GM12801 (cell line): ENCODE results near the gene ZNF106.

Experiments
- TF ChIP-seq, protein P1 (sequence below): IDR thresholded peaks from one replicate; pipeline ENCODE4 v1.5.1; 2011; ENCODE audit warnings: control low read depth; ENCODE audit not compliant: insufficient read length; ENCODE audit errors: extremely low read depth

ZNF106 gene

DNA sequence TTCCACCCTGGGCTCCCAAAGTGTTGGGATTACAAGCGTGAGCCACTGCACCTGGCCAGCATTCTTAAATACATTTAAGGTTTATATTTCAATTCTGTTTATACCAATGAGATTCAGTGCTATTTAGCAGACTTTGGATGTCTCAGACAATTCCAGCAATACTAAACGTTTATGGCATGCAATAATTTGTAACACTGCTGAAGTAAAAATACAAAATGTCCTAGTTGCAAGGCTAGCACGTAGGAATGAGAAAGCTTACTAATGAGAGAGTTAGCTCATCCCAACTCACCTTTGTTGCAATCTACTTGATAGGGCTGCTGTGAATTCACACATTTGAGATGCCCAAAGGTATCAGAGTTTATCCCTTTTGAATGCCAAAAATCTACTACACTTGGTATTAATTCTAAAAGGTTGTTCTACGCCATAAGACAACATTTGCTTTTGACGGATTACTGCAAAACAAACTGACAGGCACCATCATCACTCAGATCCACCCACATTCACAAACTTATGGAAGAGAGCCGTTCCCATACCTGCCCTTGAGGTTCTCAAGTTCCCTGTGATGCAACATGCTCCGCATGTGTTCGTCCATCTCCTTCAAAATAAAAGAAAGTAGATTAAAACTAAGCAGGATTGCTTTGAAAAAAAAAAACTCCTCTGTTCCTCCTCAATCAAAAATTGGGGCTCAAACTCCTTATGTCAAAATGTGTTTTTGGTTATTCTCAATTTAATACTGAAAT, 25.3 kb downstream of the ZNF106 start:
- TF ChIP-seq, protein P1, sequence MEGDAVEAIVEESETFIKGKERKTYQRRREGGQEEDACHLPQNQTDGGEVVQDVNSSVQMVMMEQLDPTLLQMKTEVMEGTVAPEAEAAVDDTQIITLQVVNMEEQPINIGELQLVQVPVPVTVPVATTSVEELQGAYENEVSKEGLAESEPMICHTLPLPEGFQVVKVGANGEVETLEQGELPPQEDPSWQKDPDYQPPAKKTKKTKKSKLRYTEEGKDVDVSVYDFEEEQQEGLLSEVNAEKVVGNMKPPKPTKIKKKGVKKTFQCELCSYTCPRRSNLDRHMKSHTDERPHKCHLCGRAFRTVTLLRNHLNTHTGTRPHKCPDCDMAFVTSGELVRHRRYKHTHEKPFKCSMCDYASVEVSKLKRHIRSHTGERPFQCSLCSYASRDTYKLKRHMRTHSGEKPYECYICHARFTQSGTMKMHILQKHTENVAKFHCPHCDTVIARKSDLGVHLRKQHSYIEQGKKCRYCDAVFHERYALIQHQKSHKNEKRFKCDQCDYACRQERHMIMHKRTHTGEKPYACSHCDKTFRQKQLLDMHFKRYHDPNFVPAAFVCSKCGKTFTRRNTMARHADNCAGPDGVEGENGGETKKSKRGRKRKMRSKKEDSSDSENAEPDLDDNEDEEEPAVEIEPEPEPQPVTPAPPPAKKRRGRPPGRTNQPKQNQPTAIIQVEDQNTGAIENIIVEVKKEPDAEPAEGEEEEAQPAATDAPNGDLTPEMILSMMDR: no peak

DNA sequence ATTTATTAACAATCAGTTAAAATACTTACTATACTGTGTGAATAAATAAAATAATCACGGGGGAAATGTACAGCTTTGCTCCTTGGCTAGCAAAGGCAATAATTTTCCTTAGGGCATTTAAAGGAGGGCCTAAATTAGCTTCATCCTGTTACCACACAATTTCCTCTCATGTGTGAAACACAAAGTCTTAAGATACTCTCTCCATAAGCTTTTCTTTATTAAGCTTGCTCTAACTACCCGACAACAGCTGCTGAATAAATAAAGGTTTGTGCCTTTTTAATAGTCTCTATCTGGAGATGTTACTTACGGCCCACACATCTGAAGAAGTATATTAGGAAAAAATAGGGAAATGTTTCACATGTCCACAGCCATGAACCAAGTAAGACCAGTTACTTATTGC, 29.7 kb downstream of the ZNF106 start:
- TF ChIP-seq, protein P1: no peak

DNA sequence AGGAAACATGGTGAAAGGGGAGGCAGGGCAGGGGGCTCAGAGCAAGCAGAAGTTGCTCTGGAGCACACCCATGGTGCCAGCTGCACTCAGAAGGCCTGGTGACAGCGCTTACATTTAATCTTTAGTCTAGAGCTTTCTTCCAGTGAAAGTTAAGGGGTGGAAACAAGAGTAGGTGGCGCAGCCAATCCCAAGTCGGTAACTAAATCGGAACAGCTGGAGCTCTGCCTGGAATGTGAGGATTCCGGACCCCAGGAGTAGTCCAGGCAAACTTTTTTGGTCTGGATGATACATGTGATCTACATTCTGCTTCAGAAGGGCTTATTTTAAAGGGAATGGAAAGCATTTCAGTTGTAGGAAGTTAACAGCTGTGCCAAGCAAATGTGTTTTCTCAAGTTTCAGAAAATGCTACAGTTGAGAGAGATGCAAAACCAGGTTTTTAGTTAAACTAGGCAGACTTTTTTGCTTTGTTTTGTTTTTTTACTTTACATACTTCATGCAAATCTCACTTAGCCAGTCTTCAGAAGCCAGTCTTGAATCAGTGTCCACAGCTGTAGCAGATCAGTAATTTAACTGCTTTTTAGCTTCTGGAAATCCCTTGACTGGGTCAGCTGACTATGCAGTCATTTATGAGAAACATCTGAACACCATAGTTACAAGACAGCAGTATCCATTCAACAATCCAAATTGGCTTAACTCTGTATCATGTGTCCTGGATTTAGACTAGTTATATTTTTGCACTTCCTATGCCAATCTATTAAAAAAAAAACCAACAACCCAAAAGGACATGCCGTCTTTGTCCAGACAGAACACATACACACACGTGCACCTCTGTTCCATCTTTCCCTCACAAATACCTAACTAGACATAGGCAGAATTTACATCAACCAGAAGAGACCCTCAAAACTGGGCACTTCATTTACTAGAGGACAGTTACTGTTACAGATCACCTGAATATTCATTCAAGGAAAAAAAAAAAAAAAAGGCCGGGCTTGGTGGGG, 33.2 kb downstream of the ZNF106 start:
- TF ChIP-seq, protein P1: no peak

DNA sequence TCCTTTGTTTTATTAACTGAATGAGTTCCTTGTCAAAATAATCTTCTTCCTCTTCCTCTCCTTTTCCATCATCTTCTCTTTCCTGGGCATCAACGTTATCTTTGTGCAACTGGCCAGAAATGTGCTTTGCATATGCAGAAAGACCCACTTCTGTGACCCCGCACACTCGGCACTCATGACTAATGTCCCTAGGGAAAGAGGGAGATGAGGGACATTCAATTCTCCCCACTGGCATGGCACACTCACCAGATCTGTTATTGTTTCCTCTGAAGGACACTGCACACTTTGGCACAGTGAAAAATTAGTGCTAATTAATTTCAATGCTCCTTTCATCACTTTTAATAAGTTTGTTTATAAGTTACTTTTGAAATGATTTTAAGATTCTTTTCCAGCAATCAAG, 34.0 kb downstream of the ZNF106 start:
- TF ChIP-seq, protein P1: no peak

DNA sequence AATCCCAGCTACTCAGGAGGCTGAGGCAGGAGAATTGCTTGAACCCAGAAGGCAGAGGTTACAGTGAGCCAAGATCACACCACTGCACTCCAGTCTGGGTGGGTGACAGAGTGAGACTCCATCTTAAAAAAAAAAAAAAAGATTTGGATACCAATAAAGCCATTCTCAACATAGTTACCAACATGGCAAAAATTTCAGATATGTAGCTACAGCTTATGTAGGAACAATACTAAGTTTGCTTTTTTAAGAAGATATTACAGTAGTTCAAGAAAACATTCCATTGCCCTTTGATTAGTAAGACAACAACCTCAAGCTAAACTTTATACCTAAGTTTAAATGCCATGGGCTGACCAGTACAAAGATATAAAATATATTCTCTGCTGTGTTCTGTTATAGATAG, 34.4 kb downstream of the ZNF106 start:
- TF ChIP-seq, protein P1: no peak

DNA sequence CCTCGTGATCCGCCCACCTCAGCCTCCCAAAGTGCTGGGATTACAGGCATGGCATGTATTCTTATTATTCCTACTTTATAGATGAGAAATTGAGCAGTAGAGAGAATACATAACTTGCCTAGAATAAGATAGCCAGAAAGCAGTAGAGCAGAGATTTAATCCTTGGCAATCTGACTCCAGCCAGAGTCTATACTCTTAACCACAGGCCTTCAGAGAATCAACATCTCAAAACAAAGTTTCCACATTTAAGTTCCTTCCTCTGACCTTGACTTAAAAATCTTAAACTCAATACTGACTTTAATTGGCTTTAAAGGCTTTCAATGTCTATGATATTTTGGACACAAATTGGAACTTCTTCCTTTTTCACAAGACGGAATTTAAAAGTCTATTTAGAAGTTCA, 37.1 kb downstream of the ZNF106 start:
- TF ChIP-seq, protein P1: no peak

DNA sequence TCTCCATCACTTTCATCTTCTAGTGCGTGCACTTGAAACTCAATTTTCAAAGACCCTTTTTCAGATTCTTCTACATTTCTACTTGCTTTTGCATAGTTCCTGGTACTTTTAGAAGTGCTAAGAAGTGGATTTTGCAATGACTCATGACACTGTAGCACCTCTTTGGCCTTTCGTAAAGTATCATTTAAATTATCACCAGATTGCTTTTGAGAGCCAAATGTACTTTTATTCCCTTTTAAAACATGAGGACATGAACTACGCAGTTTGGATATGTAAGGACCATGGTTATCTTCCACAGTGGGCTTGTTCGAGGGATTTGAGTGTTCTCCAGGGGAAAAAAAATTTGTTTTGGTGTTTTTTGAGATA, 40.5 kb downstream of the ZNF106 start:
- TF ChIP-seq, protein P1: no peak
